Skin of body (tissue), 2 donors: ENCODE results near the gene C11orf68. TPM values are rescaled to one million over a fixed set of nuclear protein-coding genes. Genes with fewer than 3 reads are reported as not detected.

Source experiments
- DNase-seq: peaks from one replicate; lab custom pipeline; 2025; lab: John Stamatoyannopoulos, UW
- total RNA-seq: library from RNA; depleted of rRNA; stranded (reverse); fragments of >200 nt; gene quantifications from one replicate; pipeline ENCODE4 v1.2.3, GENCODE V29; 2014

Gene C11orf68
- total RNA-seq, 1 donor from 2014 or later, result 13.6 TPM

DNA sequence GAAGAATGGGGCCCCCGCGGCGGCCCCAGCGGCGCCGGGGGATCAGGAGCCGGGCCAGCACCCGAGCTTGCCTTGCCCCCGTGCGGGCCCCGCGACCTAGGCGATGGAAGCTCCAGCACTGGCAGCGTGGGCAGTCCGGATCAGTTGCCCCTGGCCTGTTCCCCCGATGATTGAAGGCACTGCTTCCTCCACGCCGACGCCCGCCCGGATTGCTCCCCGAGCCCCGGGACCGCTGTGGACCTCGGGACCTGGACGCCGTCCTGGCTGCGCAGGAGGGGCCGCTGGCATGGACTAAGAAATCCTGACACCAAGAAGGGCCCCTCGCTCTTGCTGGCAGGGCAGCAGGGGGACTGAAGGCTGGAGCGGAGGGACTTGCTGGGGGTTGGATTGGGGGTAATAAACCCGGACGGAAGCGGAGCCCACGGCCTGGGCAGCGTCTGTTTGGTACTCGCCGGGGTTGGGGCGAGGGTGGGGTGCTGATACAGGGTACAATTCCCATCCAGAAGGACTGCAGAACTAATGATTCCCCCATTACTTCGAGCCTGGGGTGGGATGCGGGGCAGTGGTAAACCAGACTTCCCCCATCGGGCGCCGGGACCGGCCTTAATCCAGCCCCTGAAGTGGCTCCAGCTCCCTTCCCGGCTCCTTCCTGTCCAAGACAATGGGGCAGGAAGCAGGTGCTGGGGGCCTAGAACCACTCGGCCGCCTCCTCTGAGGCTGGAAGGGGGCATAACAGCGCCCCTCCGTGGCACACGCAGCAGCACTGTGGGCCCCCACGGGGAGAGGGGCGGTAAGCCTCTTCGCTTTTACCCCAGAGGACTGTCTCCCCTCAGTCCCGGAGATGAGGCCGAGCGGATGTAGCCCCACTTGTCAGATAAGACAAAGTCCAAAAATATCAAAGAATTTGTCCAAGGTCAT lies 27.4 kb downstream of the C11orf68 start:
- DNase-seq, result no peak

DNA sequence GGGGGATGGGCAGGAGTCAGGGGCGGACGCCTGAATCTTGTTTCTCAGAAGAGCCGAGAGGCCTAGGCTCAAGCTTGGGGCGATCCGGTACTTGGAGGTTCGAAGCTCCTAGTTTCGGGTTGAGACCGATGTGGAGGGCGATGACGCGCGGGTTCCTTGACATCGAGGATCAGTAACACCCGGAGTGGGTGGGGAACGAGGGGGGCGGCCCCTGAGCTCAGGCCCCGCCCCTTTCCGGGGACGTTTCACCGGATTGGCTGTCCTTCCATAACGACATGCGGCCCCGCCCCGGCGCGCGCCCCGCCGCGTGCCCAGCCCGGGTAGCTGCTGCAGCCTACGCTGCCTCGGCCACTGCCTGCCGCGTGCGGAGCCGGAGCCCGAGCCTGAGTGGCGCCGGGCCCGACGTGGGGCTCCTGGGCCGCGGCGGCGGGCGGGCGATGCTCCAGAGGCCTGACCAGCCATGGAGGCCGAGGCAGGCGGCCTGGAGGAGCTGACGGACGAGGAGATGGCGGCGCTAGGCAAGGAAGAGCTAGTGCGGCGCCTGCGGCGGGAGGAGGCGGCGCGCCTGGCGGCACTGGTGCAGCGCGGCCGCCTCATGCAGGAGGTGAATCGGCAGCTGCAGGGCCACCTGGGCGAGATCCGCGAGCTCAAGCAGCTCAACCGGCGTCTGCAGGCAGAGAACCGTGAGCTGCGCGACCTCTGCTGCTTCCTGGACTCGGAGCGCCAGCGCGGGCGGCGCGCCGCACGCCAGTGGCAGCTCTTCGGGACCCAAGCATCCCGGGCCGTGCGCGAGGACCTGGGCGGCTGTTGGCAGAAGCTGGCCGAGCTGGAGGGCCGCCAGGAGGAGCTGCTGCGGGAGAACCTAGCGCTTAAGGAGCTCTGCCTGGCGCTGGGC lies 28.3 kb downstream of the C11orf68 start, which contains the start of gene CCDC85B:
CCDC85B (plus strand) TSS at position 350 of the 895 bp plus-strand sequence; CDS start at position 461, 111 bp downstream.
- DNase-seq, result peak; percentile 94

DNA sequence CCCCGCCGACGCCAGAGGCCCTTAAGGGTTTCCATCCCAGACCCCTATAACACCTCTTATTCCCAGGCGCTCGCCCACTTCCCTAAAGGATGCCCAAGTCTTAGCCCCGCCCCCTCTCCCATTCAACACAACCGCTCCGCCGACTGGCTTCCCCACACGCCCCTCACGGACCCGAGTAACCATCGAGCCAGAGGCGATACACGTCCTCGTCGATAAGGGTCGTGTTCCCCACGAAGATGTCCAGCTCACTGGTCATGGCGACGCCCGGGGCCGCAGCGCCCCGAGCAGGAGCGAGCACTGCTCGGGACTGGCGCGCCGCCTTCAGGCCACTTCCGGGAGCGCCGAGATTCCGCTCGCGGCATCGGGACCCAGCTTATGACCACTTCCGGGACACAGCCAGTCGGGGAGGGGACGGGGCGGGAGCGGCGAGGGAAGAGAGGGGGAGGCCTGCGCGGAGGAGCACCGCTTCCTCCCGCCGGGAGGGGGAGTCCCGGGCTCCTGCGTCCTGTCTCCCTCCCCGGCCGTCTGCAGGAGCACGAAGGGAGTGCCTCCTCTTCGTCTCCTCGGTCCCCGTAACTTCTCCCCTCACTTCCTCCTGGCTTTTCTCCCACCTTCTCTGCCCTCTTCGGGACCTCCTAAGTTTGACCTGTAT lies 30.6 kb downstream of the C11orf68 start, which contains the start of gene FIBP:
FIBP (minus strand) TSS at position 309 of the 652 bp plus-strand sequence; CDS start at position 256, 53 bp downstream.
- peak; percentile 98 for DNase-seq

DNA sequence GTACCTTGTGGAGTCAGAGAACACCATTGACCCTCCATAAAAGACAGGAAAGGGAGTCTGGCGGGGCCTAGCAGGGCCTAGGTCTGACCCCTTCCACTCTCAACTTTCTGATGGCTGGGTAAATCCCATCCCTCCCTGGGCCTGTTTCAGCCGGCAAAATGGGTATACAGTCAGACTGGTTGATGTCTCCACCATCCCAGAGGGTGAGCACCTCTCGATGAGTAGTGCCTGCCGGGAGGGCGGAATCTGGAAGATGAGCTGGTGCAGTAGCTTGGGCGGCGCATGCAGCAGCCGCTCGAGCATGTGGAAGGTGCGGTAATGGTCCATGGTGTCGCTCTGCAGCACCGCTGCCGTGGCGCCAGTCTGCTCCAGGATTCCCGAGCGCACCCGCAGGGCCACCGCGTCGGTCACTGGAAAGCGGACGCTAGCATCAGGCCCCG lies 31.1 kb downstream of the C11orf68 start:
- DNase-seq, result no peak

DNA sequence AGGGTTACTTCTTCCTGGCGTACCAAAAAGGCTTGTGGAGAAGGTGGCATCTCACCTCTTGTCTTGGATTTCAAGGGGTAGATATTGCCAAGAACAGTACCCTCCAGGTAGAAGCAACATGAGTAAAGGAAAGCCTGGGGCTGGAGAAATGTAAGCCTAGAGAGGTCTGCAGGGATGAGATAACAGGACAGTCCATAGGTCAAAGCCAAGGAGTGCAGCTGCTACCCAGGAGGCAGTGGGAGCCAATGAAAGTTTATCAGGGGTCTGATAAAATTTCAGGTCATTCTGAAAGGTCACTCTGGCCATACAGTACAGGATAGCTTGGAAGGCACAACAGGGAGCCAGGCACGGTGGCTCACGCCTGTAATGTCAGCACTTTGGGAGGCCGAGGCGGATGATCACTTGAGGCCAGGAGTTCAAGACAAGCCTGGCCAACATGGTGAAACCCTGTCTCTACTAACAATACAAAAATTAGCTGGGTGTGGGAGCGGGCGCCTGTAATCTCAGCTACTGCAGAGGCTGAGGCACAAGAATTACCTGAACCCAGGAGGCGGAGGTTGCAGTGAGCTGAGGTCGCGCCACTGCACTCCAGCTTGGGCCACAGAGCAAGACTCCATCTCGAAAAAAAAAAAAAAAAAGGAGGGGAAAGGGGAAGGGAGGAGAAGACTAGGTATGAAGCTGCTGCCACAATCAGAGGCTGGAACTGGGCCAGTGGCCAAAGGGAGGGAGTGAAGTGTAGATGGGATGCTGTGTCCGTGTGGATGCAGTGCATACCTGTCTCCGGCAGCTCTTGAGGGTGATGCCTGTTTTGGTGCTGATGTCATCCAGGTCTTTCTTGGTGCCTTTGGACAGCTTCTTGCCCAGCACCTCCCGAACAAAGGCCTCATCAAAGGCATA lies 31.8 kb downstream of the C11orf68 start:
- no peak for DNase-seq

DNA sequence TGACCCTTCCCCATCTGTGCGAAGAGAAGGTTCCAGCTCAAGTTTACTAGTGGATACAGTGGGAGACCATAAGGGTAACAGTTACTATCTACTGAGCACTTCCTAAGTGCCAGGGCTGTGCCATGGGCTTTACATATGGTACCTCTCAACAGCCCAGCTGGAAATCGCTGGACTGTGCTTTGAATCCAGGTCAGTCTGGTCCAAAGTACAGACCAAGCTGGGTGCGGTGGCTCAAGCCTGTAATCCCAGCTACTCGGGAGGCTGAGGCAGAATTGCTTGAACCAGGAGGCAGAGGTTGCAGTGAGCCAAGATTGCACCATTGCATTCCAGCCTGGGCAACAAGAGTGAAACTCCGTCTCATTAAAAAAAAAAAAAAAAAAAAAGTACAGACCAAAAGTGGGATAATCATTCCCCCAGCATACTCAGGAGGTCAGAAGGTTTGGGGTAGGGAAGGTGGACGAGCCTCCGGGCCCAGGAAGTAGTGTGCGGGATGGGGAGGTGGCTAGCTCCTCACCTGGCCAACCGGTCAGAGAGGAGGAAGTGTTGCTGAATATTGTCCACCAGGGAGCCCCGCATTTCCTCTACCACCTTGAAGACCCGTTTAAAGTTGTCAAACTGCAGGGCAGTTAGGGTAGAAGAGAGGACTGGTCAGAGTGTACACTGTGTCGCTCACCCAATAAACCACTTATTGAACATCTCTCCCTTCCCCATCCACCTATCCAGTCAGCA lies 32.9 kb downstream of the C11orf68 start:
- DNase-seq, result no peak

DNA sequence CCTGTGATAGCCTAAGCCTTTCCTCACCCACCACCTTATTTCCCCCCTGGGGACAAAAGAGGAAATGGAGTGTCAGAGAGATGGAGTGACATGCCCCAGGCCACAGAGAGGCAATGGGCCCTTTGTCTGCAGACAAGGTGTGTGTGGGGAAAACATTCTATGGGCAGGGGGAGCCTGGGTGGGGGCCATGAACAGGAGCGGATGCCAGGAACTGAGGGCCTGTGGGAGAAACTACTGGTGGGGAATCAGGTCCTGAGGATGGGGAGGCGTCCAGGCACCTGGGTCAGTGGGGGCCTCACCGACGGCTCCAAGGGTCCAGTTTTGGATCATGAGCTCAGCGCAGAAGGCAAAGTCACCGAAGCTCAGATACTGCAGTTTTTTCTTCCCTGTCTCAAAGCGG lies 33.6 kb downstream of the C11orf68 start:
- DNase-seq, result no peak

DNA sequence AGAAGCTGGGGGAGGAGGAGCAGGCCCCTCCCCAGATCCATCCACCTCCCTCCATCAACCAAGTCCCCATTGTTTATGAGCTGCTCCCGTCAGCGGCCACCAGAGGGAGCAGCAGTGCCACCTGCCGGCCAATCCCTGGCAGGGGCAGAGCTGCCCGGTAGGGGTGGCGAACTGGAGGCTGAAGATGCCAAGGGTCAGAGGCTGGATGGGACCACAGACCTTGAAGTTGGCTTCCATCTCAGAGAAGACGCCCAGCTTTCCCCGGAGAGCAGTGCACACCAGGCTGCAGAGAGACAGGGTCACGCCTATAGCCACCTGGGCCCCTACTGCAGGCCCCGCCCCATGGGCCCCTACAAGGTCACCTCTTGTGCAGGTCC lies 34.2 kb downstream of the C11orf68 start:
- peak; percentile 34 for DNase-seq

DNA sequence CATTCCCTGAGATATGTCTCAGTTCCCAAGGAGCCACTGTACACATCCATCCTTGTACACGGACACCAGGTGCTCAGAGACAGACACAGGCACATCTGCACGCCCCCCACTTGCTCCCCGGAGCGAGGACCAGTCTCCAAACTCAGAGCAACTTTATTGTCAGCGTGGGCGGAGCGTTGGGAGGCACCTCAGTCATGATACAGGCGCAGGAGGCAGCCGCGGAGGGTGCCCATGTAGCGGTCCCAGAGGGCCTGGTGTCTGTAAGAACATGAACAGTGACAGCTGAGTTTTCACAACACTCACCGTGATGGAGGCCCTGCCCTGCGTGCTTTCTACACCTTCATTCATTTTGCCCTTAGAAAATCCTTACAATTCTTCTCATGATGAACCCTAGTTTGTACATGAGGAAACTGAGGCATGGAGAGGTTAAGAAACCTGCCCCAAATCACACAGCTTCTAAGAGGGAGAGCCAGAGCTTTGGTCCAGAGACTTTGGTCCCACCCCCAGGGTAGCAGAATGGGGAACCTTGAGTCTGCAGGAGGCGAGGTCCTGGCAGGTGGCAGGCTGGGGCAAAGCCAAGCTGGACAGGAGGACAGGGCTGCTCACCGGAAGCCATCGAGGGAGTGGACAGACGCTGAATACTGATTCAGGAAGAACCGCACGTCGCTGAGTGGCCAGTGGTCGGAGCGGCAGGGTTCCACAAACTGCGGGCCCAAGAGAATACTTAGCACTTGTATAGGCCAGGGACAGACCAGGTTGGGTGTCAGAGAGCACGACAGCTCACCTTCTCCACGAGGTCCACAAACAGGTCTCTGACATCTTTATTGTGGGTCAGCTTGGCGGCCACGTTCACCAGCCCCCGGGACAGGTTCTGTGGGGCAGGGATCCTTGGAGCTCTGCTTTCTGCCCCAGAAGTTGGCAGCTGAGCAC lies 34.8 kb downstream of the C11orf68 start:
- DNase-seq, result no peak

DNA sequence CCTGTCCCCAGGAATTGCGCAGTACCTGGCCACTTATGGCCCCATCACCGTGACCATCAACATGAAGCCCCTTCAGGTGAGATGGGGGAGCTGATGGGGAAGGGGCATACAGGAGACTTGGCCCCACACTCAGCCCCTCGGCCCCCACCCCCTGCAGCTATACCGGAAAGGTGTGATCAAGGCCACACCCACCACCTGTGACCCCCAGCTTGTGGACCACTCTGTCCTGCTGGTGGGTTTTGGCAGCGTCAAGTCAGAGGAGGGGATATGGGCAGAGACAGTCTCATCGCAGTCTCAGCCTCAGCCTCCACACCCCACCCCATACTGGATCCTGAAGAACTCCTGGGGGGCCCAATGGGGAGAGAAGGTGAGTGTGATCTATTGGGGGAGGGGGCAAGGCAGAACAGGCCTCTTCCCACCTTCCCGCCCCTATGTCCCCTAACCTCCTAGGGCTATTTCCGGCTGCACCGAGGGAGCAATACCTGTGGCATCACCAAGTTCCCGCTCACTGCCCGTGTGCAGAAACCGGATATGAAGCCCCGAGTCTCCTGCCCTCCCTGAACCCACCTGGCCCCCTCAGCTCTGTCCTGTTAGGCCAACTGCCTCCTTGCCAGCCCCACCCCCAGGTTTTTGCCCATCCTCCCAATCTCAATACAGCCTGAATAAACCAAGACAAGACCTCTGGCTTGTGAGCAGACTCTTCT lies 35.7 kb downstream of the C11orf68 start:
- DNase-seq, result no peak

DNA sequence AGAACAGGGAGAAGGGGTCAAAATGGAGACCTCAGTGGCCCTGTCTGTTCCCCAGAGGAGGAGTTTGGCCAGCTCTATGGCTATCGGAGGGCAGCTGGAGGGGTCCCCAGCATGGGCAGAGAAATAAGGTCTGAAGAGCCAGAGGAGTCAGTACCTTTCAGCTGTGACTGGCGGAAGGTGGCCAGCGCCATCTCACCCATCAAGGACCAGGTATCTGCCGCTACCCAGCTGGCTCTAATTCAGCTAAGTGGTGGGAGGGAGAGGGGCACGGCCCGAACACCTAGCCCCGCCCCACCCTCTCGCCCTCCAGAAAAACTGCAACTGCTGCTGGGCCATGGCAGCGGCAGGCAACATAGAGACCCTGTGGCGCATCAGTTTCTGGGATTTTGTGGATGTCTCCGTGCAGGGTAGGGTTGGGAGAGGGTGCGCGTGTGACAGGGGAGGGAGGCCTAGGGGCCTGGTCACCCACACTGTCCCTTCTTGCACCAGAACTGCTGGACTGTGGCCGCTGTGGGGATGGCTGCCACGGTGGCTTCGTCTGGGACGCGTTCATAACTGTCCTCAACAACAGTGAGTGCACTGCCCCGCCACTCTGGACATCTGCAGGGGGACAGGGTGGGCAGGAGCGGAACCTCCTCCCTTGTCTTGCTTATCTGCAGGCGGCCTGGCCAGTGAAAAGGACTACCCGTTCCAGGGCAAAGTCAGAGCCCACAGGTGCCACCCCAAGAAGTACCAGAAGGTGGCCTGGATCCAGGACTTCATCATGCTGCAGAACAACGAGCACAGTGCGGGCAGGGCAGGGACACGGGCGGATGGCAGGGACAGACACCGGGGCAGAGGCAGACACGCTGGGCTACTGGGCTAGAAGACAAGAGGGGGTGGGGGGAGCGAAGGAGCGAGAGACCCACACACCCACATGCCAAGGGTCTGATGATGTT lies 36.5 kb downstream of the C11orf68 start:
- no peak for DNase-seq

DNA sequence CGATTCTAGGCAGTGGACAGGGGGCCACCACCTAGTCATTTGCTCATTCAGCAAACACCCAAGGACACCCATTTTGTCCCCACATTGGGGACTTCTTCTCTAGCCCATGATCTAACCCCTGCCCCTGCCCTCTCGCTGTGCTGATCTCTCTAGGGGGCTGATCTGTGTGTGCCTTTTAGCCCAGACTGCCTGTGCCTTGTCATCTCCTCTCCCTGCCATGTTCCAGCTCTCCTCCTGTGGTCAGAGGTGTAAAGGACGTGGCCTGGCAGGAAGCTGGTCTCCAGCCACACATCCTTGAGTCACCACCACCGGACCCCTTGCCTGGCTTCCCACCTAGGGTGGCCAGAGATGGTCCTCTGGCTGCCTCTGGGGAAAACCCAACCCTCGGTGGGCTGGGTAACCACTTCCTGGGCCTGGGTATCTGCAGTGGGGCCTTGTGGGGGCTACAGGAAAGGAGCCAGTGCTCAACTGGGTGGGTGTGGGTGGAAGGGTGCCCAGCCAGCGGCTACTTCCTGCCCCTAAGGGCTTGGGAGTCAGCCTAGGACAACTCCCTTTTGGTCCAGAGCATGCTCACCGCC lies 37.9 kb downstream of the C11orf68 start:
- no peak for DNase-seq

DNA sequence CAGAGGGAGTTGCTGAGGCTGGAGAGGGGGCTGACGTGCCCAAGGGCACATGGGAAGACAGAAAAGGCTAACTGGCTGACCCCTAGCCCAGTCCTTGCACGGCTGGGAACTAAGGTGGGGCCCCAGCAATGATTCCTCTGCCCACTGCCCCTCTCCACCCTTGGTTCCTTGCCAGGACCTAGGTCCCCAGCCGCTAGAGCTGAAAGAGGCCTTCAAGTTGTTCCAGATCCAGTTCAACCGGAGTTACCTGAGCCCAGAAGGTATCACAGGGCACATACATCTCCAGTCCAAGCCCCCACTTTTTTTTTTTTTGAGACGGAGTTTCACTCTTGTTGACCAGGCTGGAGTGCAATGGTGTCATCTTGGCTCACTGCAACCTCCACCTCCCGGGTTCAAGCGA lies 38.8 kb downstream of the C11orf68 start:
- DNase-seq, result no peak

DNA sequence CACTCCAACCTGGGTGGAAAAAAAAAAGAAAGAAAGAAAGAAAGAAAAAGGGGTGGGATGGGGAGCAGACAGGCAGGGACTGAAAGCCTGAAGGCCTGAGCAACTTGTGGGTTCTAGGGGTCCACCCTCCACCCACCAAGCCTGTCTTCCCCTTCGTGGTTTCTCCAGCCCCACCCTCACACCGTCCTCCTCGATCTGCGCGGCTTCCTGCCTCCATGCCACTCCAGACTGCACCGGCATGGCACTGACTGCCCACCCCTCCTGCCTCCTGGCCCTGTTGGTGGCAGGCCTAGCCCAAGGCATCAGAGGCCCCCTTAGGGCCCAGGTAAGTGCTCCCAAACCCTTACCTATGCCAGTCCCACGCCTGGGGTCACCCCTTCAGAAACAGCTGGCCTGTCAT lies 39.2 kb downstream of the C11orf68 start, which contains the start of gene CTSW:
CTSW (plus strand) TSS at position 221 of the 400 bp plus-strand sequence; CDS start at position 239, 18 bp downstream.
- no peak for DNase-seq

DNA sequence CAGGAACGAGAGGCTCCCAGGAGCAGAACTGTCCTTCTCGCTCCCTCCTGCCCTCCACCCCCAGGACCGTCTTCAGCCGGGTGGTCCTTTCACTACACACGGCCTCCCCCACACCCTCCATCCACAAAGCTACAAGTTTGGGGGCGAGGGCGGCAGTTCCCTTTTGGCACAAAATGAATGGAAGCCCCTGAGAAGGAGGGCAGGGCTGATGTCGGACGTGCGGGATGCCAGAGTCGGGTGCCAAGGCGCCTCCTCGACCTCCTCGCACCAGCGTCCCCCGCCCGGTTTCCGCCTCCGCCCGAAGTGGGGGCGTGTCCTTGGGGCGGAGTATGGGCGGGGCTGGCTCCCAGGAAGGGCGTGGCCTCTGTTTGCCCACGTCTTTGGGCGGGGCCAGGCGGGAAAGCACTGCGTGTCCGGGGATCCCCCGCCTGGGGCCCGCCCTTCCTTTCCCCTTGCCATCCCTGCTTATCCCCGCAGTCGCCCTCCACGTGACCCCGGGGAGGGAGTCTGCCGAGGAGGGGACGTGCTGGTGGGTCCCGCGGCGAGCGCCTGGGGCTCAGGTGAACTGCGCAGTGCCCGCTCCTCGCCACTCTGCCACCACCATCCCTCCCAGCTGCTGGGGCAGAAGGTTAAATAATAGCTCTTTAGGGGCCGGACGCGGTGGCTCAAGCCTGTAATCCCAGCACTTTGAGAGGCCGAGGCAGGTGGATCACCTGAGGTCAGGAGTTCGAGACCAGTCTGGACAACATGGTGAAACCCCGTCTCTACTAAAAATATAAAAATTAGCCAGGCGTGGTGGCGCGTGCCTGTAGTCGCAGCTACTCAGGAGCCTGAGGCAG lies 45.3 kb downstream of the C11orf68 start:
- DNase-seq, result peak; percentile 89
